VCaP (cell line): ENCODE results near the gene MKNK1.

Source experiments
- H3K27ac ChIP-seq: fragments of 450-650 bp; 2 replicates; pipeline ENCODE4 v1.5.1; 2017
- TF ChIP-seq, protein P1 (sequence below): fragments of 450-650 bp; conservative IDR thresholded peaks from 2 replicates; pipeline ENCODE4 v1.5.1; 2017; ENCODE audit warnings: mild to moderate bottlenecking, moderate library complexity

MKNK1 gene

GRCh38 chr1:46528297-46528955, 75.6 kb downstream of the MKNK1 start:
- TF ChIP-seq, protein P1, sequence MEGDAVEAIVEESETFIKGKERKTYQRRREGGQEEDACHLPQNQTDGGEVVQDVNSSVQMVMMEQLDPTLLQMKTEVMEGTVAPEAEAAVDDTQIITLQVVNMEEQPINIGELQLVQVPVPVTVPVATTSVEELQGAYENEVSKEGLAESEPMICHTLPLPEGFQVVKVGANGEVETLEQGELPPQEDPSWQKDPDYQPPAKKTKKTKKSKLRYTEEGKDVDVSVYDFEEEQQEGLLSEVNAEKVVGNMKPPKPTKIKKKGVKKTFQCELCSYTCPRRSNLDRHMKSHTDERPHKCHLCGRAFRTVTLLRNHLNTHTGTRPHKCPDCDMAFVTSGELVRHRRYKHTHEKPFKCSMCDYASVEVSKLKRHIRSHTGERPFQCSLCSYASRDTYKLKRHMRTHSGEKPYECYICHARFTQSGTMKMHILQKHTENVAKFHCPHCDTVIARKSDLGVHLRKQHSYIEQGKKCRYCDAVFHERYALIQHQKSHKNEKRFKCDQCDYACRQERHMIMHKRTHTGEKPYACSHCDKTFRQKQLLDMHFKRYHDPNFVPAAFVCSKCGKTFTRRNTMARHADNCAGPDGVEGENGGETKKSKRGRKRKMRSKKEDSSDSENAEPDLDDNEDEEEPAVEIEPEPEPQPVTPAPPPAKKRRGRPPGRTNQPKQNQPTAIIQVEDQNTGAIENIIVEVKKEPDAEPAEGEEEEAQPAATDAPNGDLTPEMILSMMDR, result peak; percentile 67
- no peak overlapping the region for H3K27ac ChIP-seq

DNA sequence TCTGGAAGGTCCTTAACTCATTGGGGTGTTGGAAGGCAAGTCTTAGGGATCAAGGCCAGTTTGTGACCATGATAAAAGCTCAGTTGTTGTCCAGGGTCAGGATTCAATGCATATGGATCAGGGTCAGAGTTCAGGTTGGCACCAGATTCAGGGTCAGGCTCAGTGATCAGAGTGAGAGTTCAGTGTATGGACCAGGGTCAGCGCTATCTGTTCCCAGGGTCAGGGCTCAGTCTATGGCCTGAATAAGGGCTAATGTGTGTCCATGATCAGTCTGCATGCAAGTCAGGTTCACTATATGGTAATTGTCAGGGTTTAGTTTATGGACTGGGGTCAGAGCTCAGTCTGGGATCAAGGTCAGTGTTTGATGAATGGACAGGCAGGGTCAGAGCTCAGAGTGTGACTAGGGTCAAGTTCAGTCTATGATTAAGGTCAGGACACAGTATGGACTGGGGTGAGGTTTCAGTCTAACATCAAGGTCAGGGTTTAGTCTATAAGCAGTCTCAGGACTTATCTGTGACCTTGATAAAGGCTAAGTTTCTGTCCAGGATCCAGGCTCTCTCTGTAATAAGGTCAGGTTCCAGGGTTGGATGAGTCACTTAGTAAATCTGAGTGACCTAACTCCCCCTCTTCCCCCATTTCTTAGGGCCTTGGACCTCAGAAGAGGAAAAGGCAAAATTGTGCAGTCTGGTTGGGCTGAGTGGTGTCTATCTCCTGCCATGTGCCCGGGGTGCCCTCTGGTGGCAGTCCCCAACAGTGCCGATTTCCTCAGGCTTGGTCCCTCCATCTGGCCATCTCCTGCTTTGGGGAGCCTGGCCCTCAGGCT, 76.4 kb downstream of the MKNK1 start:
- H3K27ac ChIP-seq, result no peak overlapping the region
- TF ChIP-seq, protein P1, result peak; percentile 96

GRCh38 chr1:46526691-46527291, 77.3 kb downstream of the MKNK1 start:
- TF ChIP-seq, protein P1, result no peak
- H3K27ac ChIP-seq, result no peak overlapping the region

DNA sequence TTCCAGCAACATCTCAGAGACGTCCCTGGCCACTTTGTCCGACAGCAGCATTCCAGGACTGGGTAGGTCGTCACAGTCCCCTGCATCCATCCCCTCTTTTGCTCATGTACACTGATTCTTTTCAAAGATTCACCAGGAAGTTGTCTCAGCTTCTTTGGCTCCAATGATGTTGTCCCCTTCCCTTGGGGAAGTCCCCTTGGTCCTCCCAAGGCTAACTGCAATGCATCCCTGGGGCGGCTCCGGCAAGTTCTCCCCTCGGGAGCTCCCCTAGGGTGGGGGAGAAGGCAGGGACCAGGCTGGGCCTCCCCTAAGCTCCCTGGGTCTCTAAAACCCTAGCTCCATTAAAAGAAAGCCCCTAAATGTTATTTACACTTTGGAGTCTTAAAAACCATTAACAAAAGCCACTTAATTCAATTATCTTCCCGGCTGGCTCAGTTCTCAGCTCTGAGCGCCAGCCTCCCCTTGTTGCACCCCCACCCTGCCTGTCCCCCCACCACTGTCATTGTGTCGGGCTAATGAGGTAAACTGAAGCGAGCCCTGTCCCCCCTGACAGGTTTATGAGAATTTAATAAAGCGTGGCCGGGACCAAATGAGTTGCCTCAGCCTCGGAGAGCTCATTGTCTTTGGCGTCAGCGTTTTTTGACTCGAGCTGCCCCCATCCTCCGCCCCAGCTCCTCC, 77.9 kb downstream of the MKNK1 start:
- TF ChIP-seq, protein P1, result no peak

GRCh38 chr1:46525253-46525983, 78.7 kb downstream of the MKNK1 start:
- TF ChIP-seq, protein P1, result no peak

More for the DNA sequence above, 77.9 kb downstream of the MKNK1 start:
- no peak overlapping the region for H3K27ac ChIP-seq

GRCh38 chr1:46524843-46525242, 79.2 kb downstream of the MKNK1 start:
- TF ChIP-seq, protein P1, result no peak
- H3K27ac ChIP-seq, result no peak overlapping the region

More at GRCh38 chr1:46525253-46525983, 78.7 kb downstream of the MKNK1 start:
- H3K27ac ChIP-seq, result no peak overlapping the region
